Measurements from ENCODE around the gene SNCB.

DNA sequence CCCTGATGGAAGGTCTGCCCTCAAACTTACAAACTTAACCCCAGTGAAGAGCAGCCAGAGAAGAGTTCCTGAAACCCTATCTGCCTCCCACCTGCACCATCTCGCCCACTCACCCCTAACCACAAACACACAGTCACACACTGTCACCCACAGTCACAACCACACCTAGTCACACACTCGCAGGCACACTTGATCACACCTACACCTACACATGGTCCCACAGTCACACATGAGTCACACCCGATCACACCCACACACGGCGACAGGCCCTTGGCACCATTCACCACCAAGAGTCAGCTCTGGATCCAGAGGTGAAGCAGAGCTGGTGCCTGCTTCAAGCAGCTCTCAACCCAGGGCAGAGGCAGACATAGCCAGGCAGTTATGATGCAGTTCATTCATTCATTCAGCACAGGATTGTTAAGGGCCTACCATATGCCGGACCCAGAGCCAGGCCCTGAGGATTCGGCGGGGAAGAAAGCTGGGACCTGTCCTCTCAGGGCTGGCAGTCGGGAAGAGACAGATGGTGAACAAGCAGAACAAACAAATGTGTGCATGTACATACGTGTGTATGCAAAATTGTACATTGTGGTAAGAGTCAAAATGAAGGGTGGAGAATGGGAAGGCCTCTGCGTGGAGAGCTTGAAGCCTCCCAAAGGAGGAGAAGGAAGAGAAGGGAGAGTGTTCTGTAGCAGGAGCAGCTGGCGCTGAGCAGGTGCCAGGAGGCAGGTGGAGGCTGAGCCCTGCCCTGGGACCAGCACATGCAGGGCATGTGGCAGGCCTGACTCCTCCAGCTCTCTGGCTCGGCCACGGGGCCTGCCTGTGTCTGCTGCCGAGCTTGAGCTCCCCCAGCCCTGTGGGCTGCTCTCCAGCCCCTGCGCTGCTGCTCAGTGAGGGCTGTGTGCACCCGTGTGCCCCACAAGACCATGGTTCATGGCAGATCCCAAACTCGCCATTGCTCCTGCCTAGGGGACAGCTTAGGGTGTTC, 23.4 kb upstream of the SNCB start:
- TF ChIP-seq, protein P1, sequence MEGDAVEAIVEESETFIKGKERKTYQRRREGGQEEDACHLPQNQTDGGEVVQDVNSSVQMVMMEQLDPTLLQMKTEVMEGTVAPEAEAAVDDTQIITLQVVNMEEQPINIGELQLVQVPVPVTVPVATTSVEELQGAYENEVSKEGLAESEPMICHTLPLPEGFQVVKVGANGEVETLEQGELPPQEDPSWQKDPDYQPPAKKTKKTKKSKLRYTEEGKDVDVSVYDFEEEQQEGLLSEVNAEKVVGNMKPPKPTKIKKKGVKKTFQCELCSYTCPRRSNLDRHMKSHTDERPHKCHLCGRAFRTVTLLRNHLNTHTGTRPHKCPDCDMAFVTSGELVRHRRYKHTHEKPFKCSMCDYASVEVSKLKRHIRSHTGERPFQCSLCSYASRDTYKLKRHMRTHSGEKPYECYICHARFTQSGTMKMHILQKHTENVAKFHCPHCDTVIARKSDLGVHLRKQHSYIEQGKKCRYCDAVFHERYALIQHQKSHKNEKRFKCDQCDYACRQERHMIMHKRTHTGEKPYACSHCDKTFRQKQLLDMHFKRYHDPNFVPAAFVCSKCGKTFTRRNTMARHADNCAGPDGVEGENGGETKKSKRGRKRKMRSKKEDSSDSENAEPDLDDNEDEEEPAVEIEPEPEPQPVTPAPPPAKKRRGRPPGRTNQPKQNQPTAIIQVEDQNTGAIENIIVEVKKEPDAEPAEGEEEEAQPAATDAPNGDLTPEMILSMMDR (conservative IDR thresholded peaks at IDR 0.05; ENCODE audit: low read depth, low read length): no peak
- TF ChIP-seq EZH2phosphoT487 (IDR thresholded peaks at IDR 0.05; ENCODE audit: borderline replicate concordance, low read length): no peak
- no peak for TF ChIP-seq EZH2 (IDR thresholded peaks at IDR 0.05; ENCODE audit: low read length, unreplicated experiment)

All from PC-3 (cell line).